Liver (tissue), 9 donors: ENCODE measurements around the gene SHISAL1. TPM values are rescaled to one million over a fixed set of nuclear protein-coding genes. Genes with fewer than 3 reads are reported as not detected.

ENCODE experiments used
- DNase-seq: peaks from one replicate; pipeline ENCODE4 v3.0.0-alpha.2; 2017; ENCODE audit warnings: low spot score
- H3K27ac ChIP-seq, 2 donors: one replicate each; pipeline ENCODE4 v1.7.0; 2013; ENCODE audit warnings: inconsistent platforms in 2 of 2, low read length in 2 of 2, control low read depth in 1 of 2, low read depth in 1 of 2, mild to moderate bottlenecking in 1 of 2
- H3K27me3 ChIP-seq, 4 donors: one replicate each; pipeline versions ENCODE4 v1.6.1 to v1.7.0; 2013; ENCODE audit warnings: low read length in 3 of 4, inconsistent platforms in 1 of 4, mild to moderate bottlenecking in 1 of 4, moderate library complexity in 1 of 4; ENCODE audit not compliant: control insufficient read depth in 4 of 4, insufficient read depth in 4 of 4
- H3K36me3 ChIP-seq, 4 donors: one replicate each; pipeline versions ENCODE4 v1.6.1 to v1.7.0; 2013; ENCODE audit warnings: low read length in 3 of 4, mild to moderate bottlenecking in 3 of 4, low read depth in 1 of 4, moderate library complexity in 1 of 4; ENCODE audit not compliant: control insufficient read depth in 4 of 4, insufficient read depth in 3 of 4
- H3K4me1 ChIP-seq, 4 donors: one replicate each; pipeline versions ENCODE4 v1.6.1 to v1.7.0; 2013; ENCODE audit warnings: low read length in 3 of 4, mild to moderate bottlenecking in 3 of 4, moderate library complexity in 1 of 4; ENCODE audit not compliant: control insufficient read depth in 4 of 4, insufficient read depth in 4 of 4
- H3K4me3 ChIP-seq, 3 donors: one replicate each; pipeline versions ENCODE4 v1.6.1 to v1.7.0; 2013; ENCODE audit warnings: low read length in 3 of 3, control low read depth in 1 of 3, low read depth in 1 of 3, mild to moderate bottlenecking in 1 of 3
- H3K9ac ChIP-seq, 2 donors: one replicate each; pipeline ENCODE4 v1.7.0; 2013; ENCODE audit warnings: low read length in 2 of 2, mild to moderate bottlenecking in 2 of 2, moderate library complexity in 2 of 2, control low read depth in 1 of 2, low read depth in 1 of 2
- H3K9me3 ChIP-seq, 4 donors: one replicate each; pipeline versions ENCODE4 v1.6.1 to v1.7.0; 2013; ENCODE audit warnings: low read length in 3 of 4; ENCODE audit not compliant: control insufficient read depth in 4 of 4
- FOXA1 ChIP-seq: IDR thresholded peaks from 2 replicates; pipeline ENCODE4 v1.6.1; 2016; ENCODE audit warnings: antibody characterized with exemption
- GABPA ChIP-seq, 2 donors: IDR thresholded peaks in 1 of 2; conservative IDR thresholded peaks in 1 of 2; 2 replicates each; pipeline ENCODE4 v1.6.1; 2016; ENCODE audit warnings: antibody characterized with exemption in 2 of 2, mild to moderate bottlenecking in 1 of 2, moderate library complexity in 1 of 2
- HNF4A ChIP-seq, 2 donors: conservative IDR thresholded peaks; 2 replicates each; pipeline ENCODE4 v1.6.1; 2016; ENCODE audit warnings: antibody characterized with exemption in 2 of 2, mild to moderate bottlenecking in 2 of 2
- HNF4G ChIP-seq: IDR thresholded peaks from 2 replicates; pipeline ENCODE4 v1.6.1; 2016; ENCODE audit warnings: antibody characterized with exemption
- JUND ChIP-seq, 2 donors: IDR thresholded peaks; 2 replicates each; pipeline ENCODE4 v1.6.1; 2016; ENCODE audit warnings: antibody characterized with exemption in 2 of 2
- RAD21 ChIP-seq, 2 donors: IDR thresholded peaks; 2 replicates each; pipeline ENCODE4 v1.6.1; 2016; ENCODE audit warnings: antibody characterized with exemption in 2 of 2, mild to moderate bottlenecking in 2 of 2
- REST ChIP-seq: IDR thresholded peaks from 2 replicates; pipeline ENCODE4 v1.6.1; 2016; ENCODE audit warnings: antibody characterized with exemption, mild to moderate bottlenecking
- RXRA ChIP-seq, 2 donors: IDR thresholded peaks; 2 replicates each; pipeline ENCODE4 v1.6.1; 2017 to 2018; ENCODE audit warnings: antibody characterized with exemption in 2 of 2, mild to moderate bottlenecking in 1 of 2
- SP1 ChIP-seq: IDR thresholded peaks from 2 replicates; pipeline ENCODE4 v1.6.1; 2018; ENCODE audit warnings: antibody characterized with exemption, mild to moderate bottlenecking
- TAF1 ChIP-seq: conservative IDR thresholded peaks from 2 replicates; pipeline ENCODE4 v1.6.1; 2016; ENCODE audit warnings: antibody characterized with exemption, mild to moderate bottlenecking
- YY1 ChIP-seq: IDR thresholded peaks from 2 replicates; pipeline ENCODE4 v1.6.1; 2016; ENCODE audit warnings: antibody characterized with exemption, mild to moderate bottlenecking
- WGBS: extraction: QIAGEN DNeasy Blood & Tissue Kit; methylation state at CpG from one replicate; pipeline ENCODE4 v1.1.7; 2013; 5-methylcytosine and 5-hydroxymethylcytosine counted together
- polyA plus RNA-seq, 2 donors: library from polyadenylated mRNA; stranded (reverse) in 1 of 2; unstranded in 1 of 2; fragments of 200-250 nt in 1 of 2; fragments of >200 nt in 1 of 2; fragmentation: Nextera tagmentation in 1 of 2; extraction: Ambion mirVana in 1 of 2; gene quantifications; one replicate each; pipeline versions ENCODE4 v1.2.1 to v1.2.3, GENCODE V29; 2013 to 2015
- total RNA-seq, 2 donors: library from RNA; depleted of rRNA; stranded (reverse); fragments of >200 nt; gene quantifications; one replicate each; pipeline ENCODE4 v1.2.3, GENCODE V29; 2014
- TF ChIP-seq, protein P1 (sequence below): IDR thresholded peaks from 2 replicates; pipeline ENCODE4 v1.6.1; 2016; ENCODE audit warnings: antibody characterized with exemption
- TF ChIP-seq, protein P2 (sequence below): IDR thresholded peaks from 2 replicates; pipeline ENCODE4 v1.6.1; 2016; ENCODE audit warnings: antibody characterized with exemption
- TF ChIP-seq, protein P3 (sequence below): fragments of 150-350 bp; IDR thresholded peaks from 2 replicates; pipeline ENCODE4 v1.5.1; 2017; ENCODE audit warnings: improper control_type of control experiment, low read depth, low read length; ENCODE audit not compliant: missing input control
- donor health status: healthy.
- donor health status: healthy.
- donor health status: healthy.
- donor health status: healthy.
- donor health status: healthy.

Gene SHISAL1
- total and polyA plus RNA-seq, 4 donors, result 0.07 to 0.17 (median 0.13) TPM

GRCh38 chr22:44249376-44250147 is 63.2 kb downstream of the SHISAL1 start:
- DNase-seq, result no peak
- TF ChIP-seq HNF4A (conservative IDR thresholded peaks at IDR 0.05) (no peak), YY1 (no peak), SP1 (no peak), JUND (IDR thresholded peaks at IDR 0.05) (no peak), FOXA1 (no peak), RAD21 (IDR thresholded peaks at IDR 0.05) (no peak), REST (no peak), RXRA (IDR thresholded peaks at IDR 0.05) (no peak), TAF1 (no peak)
- TF ChIP-seq, protein P1, sequence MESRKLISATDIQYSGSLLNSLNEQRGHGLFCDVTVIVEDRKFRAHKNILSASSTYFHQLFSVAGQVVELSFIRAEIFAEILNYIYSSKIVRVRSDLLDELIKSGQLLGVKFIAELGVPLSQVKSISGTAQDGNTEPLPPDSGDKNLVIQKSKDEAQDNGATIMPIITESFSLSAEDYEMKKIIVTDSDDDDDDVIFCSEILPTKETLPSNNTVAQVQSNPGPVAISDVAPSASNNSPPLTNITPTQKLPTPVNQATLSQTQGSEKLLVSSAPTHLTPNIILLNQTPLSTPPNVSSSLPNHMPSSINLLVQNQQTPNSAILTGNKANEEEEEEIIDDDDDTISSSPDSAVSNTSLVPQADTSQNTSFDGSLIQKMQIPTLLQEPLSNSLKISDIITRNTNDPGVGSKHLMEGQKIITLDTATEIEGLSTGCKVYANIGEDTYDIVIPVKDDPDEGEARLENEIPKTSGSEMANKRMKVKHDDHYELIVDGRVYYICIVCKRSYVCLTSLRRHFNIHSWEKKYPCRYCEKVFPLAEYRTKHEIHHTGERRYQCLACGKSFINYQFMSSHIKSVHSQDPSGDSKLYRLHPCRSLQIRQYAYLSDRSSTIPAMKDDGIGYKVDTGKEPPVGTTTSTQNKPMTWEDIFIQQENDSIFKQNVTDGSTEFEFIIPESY, result no peak
- TF ChIP-seq, protein P2, sequence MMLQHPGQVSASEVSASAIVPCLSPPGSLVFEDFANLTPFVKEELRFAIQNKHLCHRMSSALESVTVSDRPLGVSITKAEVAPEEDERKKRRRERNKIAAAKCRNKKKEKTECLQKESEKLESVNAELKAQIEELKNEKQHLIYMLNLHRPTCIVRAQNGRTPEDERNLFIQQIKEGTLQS, result no peak

GRCh38 chr22:44248926-44249325 is 63.8 kb downstream of the SHISAL1 start:
- WGBS, result 92% methylated on average over 10 of the region's 10 CpGs
- H3K9me3 ChIP-seq, result peaks cover 6 to 11% (median 6%) of the 10 kb centered on the region in 4 donors
- no peak overlapping the region for H3K27ac ChIP-seq
- peaks cover 0 to 4% (median 0%) of the 10 kb centered on the region in 4 donors for H3K27me3 ChIP-seq
- H3K36me3 ChIP-seq, result no peaks in the 10 kb centered on the region
- H3K4me1 ChIP-seq, result no peaks in the 10 kb centered on the region
- DNase-seq, result no peak
- no peak overlapping the region for H3K9ac ChIP-seq
- TF ChIP-seq, protein P1, result no peak
- no peak for TF ChIP-seq RAD21 (IDR thresholded peaks at IDR 0.05)
- TF ChIP-seq TAF1, result no peak
- TF ChIP-seq, protein P2, result no peak
- TF ChIP-seq REST, result no peak
- no peak for TF ChIP-seq HNF4G
- no peak for TF ChIP-seq GABPA (IDR thresholded peaks at IDR 0.05 in 1 of 2, conservative IDR thresholded peaks at IDR 0.05 in 1 of 2)
- TF ChIP-seq RXRA (IDR thresholded peaks at IDR 0.05), result no peak
- TF ChIP-seq, protein P3, sequence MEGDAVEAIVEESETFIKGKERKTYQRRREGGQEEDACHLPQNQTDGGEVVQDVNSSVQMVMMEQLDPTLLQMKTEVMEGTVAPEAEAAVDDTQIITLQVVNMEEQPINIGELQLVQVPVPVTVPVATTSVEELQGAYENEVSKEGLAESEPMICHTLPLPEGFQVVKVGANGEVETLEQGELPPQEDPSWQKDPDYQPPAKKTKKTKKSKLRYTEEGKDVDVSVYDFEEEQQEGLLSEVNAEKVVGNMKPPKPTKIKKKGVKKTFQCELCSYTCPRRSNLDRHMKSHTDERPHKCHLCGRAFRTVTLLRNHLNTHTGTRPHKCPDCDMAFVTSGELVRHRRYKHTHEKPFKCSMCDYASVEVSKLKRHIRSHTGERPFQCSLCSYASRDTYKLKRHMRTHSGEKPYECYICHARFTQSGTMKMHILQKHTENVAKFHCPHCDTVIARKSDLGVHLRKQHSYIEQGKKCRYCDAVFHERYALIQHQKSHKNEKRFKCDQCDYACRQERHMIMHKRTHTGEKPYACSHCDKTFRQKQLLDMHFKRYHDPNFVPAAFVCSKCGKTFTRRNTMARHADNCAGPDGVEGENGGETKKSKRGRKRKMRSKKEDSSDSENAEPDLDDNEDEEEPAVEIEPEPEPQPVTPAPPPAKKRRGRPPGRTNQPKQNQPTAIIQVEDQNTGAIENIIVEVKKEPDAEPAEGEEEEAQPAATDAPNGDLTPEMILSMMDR, result no peak
- no peak overlapping the region for H3K4me3 ChIP-seq

More at GRCh38 chr22:44249376-44250147, 63.2 kb downstream of the SHISAL1 start:
- Histone ChIP-seq H3K9me3 (peaks cover 6 to 11% (median 6%) of the 10 kb centered on the region in 4 donors), H3K4me3 (no peak overlapping the region), H3K9ac (no peak overlapping the region), H3K4me1 (no peaks in the 10 kb centered on the region), H3K27ac (no peak overlapping the region), H3K27me3 (peaks cover 0 to 4% (median 0%) of the 10 kb centered on the region in 4 donors), H3K36me3 (no peaks in the 10 kb centered on the region)
- 84% methylated on average over 12 of the region's 12 CpGs for WGBS
